ENCODE measurements around the gene WWOX. TPM values are rescaled to one million over a fixed set of nuclear protein-coding genes. Genes with fewer than 3 reads are reported as not detected.

WWOX gene
- total RNA-seq, 1 experiment from 2014 or later: 28.3 TPM

DNA sequence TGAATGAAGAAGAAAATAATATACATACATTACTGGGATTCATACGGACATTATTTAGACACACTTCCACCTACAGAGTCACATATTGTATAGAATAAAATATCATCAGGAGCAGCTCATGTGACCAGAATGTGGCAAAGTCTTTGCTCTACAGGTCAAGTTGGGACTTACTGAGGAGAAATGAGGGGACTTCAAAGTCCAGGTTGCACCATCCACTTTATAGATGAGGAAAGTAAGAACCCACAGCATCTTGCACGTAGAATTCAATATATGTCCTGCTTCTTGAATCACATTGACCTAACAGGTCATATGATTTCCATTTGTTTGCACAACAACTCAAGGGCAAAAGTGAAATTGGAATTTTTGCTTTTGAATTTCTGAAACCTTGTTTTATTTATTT, 524.3 kb downstream of the WWOX start:
- intact Hi-C loops (cut with micrococcal nuclease): no loop called here
- no peak for ATAC-seq
- POLR2A ChIA-PET (ENCODE audit: unreplicated experiment): no interaction called here

DNA sequence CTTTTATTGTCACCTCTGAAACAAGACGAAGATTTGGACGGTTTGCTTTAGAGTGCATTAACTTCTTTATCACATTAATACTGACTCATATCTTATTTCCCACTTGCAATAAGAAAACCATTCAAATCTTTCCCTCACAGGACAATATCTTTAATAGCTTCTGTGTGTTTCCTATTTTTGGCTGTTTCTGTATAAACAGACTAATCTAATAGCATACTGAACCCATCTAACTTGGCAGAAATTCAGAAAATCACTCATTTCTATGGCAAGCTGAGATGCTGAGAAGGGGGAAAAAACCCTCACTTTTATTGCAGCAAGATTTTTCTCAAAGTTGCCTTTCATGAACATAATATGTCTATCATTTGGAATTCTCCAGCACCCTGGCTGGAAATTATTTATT, 524.9 kb downstream of the WWOX start:
- POLR2A ChIA-PET (ENCODE audit: unreplicated experiment): no interaction called here
- Histone ChIP-seq H3K4me1 (ENCODE audit: insufficient read depth, low read length) (no peaks in the 10 kb centered on the region), H3K36me3 (ENCODE audit: low read depth, low read length) (no peaks in the 10 kb centered on the region), H3K27ac (ENCODE audit: low read length) (no peak overlapping the region), H4K20me1 (ENCODE audit: low read length) (no peaks in the 10 kb centered on the region), H3K27me3 (ENCODE audit: low read length) (no peaks in the 10 kb centered on the region), H3K79me2 (ENCODE audit: low read length) (no peaks in the 10 kb centered on the region), H3K9me2 (replicated peaks; ENCODE audit: low read length) (no peaks in the 10 kb centered on the region), H3K4me3 (ENCODE audit: low read length) (no peak overlapping the region), H3K9me3 (ENCODE audit: low read length) (no peaks in the 10 kb centered on the region), H3K4me2 (ENCODE audit: low read length) (no peak overlapping the region), H2AFZ (ENCODE audit: low read length) (no peak overlapping the region), H3K9ac (ENCODE audit: low read length) (no peak overlapping the region), H3F3A (ENCODE audit: low read length, unreplicated experiment) (no peaks in the 10 kb centered on the region)
- BruUV-seq (replicated peaks): no TSS peak
- ATAC-seq: no peak
- CTCF ChIA-PET: no interaction called here
- no peak for DNase-seq
- TF ChIP-seq, protein P1, sequence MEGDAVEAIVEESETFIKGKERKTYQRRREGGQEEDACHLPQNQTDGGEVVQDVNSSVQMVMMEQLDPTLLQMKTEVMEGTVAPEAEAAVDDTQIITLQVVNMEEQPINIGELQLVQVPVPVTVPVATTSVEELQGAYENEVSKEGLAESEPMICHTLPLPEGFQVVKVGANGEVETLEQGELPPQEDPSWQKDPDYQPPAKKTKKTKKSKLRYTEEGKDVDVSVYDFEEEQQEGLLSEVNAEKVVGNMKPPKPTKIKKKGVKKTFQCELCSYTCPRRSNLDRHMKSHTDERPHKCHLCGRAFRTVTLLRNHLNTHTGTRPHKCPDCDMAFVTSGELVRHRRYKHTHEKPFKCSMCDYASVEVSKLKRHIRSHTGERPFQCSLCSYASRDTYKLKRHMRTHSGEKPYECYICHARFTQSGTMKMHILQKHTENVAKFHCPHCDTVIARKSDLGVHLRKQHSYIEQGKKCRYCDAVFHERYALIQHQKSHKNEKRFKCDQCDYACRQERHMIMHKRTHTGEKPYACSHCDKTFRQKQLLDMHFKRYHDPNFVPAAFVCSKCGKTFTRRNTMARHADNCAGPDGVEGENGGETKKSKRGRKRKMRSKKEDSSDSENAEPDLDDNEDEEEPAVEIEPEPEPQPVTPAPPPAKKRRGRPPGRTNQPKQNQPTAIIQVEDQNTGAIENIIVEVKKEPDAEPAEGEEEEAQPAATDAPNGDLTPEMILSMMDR (conservative IDR thresholded peaks at IDR 0.05; ENCODE audit: low read depth, low read length): no peak
- no peak for TF ChIP-seq EZH2 (IDR thresholded peaks at IDR 0.05; ENCODE audit: low read length, unreplicated experiment)
- TF ChIP-seq EZH2phosphoT487 (IDR thresholded peaks at IDR 0.05; ENCODE audit: borderline replicate concordance, low read length): no peak
- intact Hi-C loops (cut with micrococcal nuclease): no loop called here

More for the DNA sequence above, 524.3 kb downstream of the WWOX start:
- Histone ChIP-seq H3K4me1 (ENCODE audit: insufficient read depth, low read length) (no peaks in the 10 kb centered on the region), H3K27ac (ENCODE audit: low read length) (no peak overlapping the region), H3F3A (ENCODE audit: low read length, unreplicated experiment) (no peaks in the 10 kb centered on the region), H3K36me3 (ENCODE audit: low read depth, low read length) (no peaks in the 10 kb centered on the region), H3K4me2 (ENCODE audit: low read length) (no peak overlapping the region), H2AFZ (ENCODE audit: low read length) (no peak overlapping the region), H3K4me3 (ENCODE audit: low read length) (no peak overlapping the region), H3K79me2 (ENCODE audit: low read length) (no peaks in the 10 kb centered on the region), H3K9me3 (ENCODE audit: low read length) (no peaks in the 10 kb centered on the region), H3K27me3 (ENCODE audit: low read length) (no peaks in the 10 kb centered on the region), H3K9ac (ENCODE audit: low read length) (no peak overlapping the region), H3K9me2 (replicated peaks; ENCODE audit: low read length) (no peaks in the 10 kb centered on the region), H4K20me1 (ENCODE audit: low read length) (no peaks in the 10 kb centered on the region)
- TF ChIP-seq EZH2 (IDR thresholded peaks at IDR 0.05; ENCODE audit: low read length, unreplicated experiment) (no peak), EZH2phosphoT487 (IDR thresholded peaks at IDR 0.05; ENCODE audit: borderline replicate concordance, low read length) (no peak)
- TF ChIP-seq, protein P1 (conservative IDR thresholded peaks at IDR 0.05; ENCODE audit: low read depth, low read length): no peak
- CTCF ChIA-PET: no interaction called here
- no peak for DNase-seq
- no TSS peak for BruUV-seq (replicated peaks)

DNA sequence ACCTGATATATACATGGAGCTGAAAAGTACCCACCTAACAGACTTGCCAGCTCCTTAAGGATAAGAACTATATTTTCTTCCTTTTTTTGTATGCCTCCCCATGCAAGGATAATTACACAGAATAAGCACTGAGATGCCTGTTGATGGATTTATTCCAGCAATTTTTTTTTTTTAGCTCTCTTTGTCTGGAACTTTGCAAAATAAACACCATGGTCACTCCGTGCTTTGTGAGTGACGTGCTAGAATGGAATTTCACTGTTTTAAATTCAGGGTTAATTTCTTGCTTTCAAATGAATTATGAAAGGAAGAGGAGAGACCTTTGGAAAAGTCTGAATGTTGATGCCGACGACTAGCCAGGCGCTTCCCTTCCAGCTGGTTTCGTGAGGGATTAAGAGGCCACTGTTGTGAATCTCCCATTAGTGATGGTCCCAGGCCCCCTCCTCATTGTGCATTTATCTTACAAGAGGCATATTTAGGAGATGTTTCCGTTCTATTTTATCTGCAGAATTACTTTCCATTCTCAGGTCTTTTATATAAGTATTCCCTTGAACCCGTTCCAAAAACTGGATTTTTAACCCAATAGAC, 529.1 kb downstream of the WWOX start:
- no peak overlapping the region for H3K4me3 ChIP-seq (ENCODE audit: low read length)
- no peaks in the 10 kb centered on the region for H3K4me1 ChIP-seq (ENCODE audit: insufficient read depth, low read length)
- no peaks in the 10 kb centered on the region for H3K9me2 ChIP-seq (replicated peaks; ENCODE audit: low read length)
- intact Hi-C loops (cut with micrococcal nuclease): no loop called here
- no peaks in the 10 kb centered on the region for H3K79me2 ChIP-seq (ENCODE audit: low read length)
- BruUV-seq (replicated peaks): no TSS peak
- CTCF ChIA-PET: no interaction called here
- H3K27me3 ChIP-seq (ENCODE audit: low read length): no peaks in the 10 kb centered on the region
- POLR2A ChIA-PET (ENCODE audit: unreplicated experiment): no interaction called here
- no peak overlapping the region for H3K27ac ChIP-seq (ENCODE audit: low read length)
- H3K4me2 ChIP-seq (ENCODE audit: low read length): no peak overlapping the region
- H3F3A ChIP-seq (ENCODE audit: low read length, unreplicated experiment): no peaks in the 10 kb centered on the region
- no peak overlapping the region for H2AFZ ChIP-seq (ENCODE audit: low read length)
- TF ChIP-seq, protein P1 (conservative IDR thresholded peaks at IDR 0.05; ENCODE audit: low read depth, low read length): no peak
- no peak for TF ChIP-seq EZH2phosphoT487 (IDR thresholded peaks at IDR 0.05; ENCODE audit: borderline replicate concordance, low read length)
- no peak for TF ChIP-seq EZH2 (IDR thresholded peaks at IDR 0.05; ENCODE audit: low read length, unreplicated experiment)
- no peaks in the 10 kb centered on the region for H3K36me3 ChIP-seq (ENCODE audit: low read depth, low read length)
- ATAC-seq (no peak), DNase-seq (no peak)
- no peaks in the 10 kb centered on the region for H4K20me1 ChIP-seq (ENCODE audit: low read length)
- no peaks in the 10 kb centered on the region for H3K9me3 ChIP-seq (ENCODE audit: low read length)
- H3K9ac ChIP-seq (ENCODE audit: low read length): no peak overlapping the region
